ENCODE measurements around the gene CEACAM3. TPM values are rescaled to one million over a fixed set of nuclear protein-coding genes. Genes with fewer than 3 reads are reported as not detected.
"Not testable (repeated sequence)": the region's sequence is repeated elsewhere in the genome, so short reads cannot be mapped to it uniquely, and the experiment has no call there.

Gene CEACAM3
- total RNA-seq, 4 donors from 2014 or later, result 0.42 to 1.3 (median 0.99) TPM

GRCh38 chr19:41784312-41784711 is 12.1 kb upstream of the CEACAM3 start:
- no peaks in the 10 kb centered on the region for H3K9me3 ChIP-seq
- H3K27me3 ChIP-seq, result peaks cover 0 to 84% (median 3%) of the 10 kb centered on the region in 4 donors
- peaks cover 0 to 36% (median 6%) of the 10 kb centered on the region in 3 donors for H3K4me1 ChIP-seq
- H3K36me3 ChIP-seq, result no peaks in the 10 kb centered on the region
- no peak for DNase-seq
- 58 to 60% methylated on average over 3 of the region's 3 CpGs for WGBS, 2 donors
- H3K27ac ChIP-seq, result peak overlapping the region in 1 of 4 donors; percentile 68
- intact Hi-C loops (cut with DNase I), result no loop called here
- TF ChIP-seq, protein P1, sequence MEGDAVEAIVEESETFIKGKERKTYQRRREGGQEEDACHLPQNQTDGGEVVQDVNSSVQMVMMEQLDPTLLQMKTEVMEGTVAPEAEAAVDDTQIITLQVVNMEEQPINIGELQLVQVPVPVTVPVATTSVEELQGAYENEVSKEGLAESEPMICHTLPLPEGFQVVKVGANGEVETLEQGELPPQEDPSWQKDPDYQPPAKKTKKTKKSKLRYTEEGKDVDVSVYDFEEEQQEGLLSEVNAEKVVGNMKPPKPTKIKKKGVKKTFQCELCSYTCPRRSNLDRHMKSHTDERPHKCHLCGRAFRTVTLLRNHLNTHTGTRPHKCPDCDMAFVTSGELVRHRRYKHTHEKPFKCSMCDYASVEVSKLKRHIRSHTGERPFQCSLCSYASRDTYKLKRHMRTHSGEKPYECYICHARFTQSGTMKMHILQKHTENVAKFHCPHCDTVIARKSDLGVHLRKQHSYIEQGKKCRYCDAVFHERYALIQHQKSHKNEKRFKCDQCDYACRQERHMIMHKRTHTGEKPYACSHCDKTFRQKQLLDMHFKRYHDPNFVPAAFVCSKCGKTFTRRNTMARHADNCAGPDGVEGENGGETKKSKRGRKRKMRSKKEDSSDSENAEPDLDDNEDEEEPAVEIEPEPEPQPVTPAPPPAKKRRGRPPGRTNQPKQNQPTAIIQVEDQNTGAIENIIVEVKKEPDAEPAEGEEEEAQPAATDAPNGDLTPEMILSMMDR (IDR thresholded peaks at IDR 0.05), result no peak
- TF ChIP-seq POLR2A (IDR thresholded peaks at IDR 0.05), result no peak
- no peak overlapping the region for H3K4me3 ChIP-seq

GRCh38 chr19:41784743-41785142 is 11.6 kb upstream of the CEACAM3 start:
- no peak for TF ChIP-seq POLR2A (IDR thresholded peaks at IDR 0.05)
- TF ChIP-seq, protein P1 (IDR thresholded peaks at IDR 0.05), result no peak
- no peak overlapping the region for H3K4me3 ChIP-seq
- H3K27ac ChIP-seq, result peak overlapping the region in 3 of 4 donors; percentile 45 to 68 (median 54)
- H3K4me1 ChIP-seq, result peaks cover 0 to 33% (median 6%) of the 10 kb centered on the region in 3 donors
- H3K9me3 ChIP-seq, result no peaks in the 10 kb centered on the region
- 49 to 56% methylated on average over 4 of the region's 4 CpGs for WGBS, 2 donors
- intact Hi-C loops (cut with DNase I), result no loop called here
- no peaks in the 10 kb centered on the region for H3K36me3 ChIP-seq
- no peak for DNase-seq
- peaks cover 0 to 83% (median 3%) of the 10 kb centered on the region in 4 donors for H3K27me3 ChIP-seq

DNA sequence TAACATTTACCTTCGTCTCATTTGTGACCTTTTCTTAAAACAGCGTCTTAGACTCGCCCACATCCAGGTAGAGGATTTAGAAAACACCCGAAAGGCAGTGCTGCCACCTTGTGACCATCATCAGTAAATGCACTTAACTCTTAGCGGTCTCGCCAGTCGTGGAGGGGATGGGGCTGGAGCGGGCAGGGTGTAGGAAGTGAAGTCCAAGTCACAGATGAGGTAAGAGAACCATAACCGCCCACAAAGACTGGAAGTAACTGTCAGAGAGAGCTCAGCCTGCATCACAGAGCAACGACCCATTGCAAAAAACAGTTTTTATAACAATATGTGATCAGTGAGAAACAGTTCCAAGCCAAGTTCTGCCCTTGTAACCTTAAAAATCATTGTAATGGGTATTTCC is 10.7 kb upstream of the CEACAM3 start:
- intact Hi-C loops (cut with DNase I), result no loop called here
- Histone ChIP-seq H3K36me3 (no peaks in the 10 kb centered on the region), H3K4me3 (no peak overlapping the region), H3K9me3 (no peaks in the 10 kb centered on the region), H3K4me1 (peaks cover 0 to 29% (median 6%) of the 10 kb centered on the region in 3 donors), H3K27me3 (peaks cover 0 to 83% (median 3%) of the 10 kb centered on the region in 4 donors), H3K27ac (peak overlapping the region in 3 of 4 donors; percentile 45 to 68 (median 54))
- DNase-seq, result no peak
- TF ChIP-seq POLR2A (IDR thresholded peaks at IDR 0.05), result no peak
- TF ChIP-seq, protein P1 (IDR thresholded peaks at IDR 0.05), result peak; percentile 66 to 88 (median 81)
- 0 to 1% methylated on average over 10 of the region's 10 CpGs for WGBS, 2 donors

DNA sequence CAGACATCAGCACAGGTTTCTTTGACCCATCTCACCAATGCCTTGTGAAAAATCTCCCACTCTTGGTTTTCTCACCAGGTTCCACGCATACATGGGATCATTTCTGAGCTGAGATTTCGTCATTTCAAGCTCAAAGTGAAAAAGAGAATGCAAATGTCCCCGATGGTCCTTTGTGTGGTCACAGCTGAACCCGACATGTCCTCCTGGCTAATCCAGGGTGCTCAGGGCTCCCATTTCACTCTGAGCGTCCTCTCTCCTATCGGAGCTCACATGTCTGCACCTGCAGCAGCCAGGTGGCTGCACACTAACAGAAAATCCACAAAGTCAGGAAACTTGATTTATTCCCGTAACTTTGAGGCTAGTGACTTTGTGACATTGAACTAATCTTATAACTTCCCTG is 9.3 kb upstream of the CEACAM3 start:
- no peak overlapping the region for H3K4me3 ChIP-seq
- no peaks in the 10 kb centered on the region for H3K36me3 ChIP-seq
- H3K27ac ChIP-seq, result no peak overlapping the region
- no peaks in the 10 kb centered on the region for H3K9me3 ChIP-seq
- intact Hi-C loops (cut with DNase I), result no loop called here
- 25 to 48% methylated on average over 6 to 7 of the region's 7 CpGs for WGBS, 2 donors
- H3K27me3 ChIP-seq, result peaks cover 0 to 89% (median 3%) of the 10 kb centered on the region in 4 donors
- DNase-seq, result no peak
- peaks cover 0 to 29% (median 6%) of the 10 kb centered on the region in 3 donors for H3K4me1 ChIP-seq
- TF ChIP-seq POLR2A (IDR thresholded peaks at IDR 0.05), result no peak
- TF ChIP-seq, protein P1 (IDR thresholded peaks at IDR 0.05), result no peak

GRCh38 chr19:41788518-41788917 is 7.9 kb upstream of the CEACAM3 start:
- DNase-seq; H3K27ac ChIP-seq; H3K4me3 ChIP-seq; H3K9me3 ChIP-seq; intact Hi-C loops (cut with DNase I); H3K36me3 ChIP-seq: not testable (repeated sequence)
- WGBS, 2 donors, result no CpG with 5 or more reads among the region's 1 CpG
- Histone ChIP-seq H3K4me1 (peaks cover 0 to 36% (median 6%) of the 10 kb centered on the region in 3 donors), H3K27me3 (peaks cover 0 to 87% (median 3%) of the 10 kb centered on the region in 4 donors)

DNA sequence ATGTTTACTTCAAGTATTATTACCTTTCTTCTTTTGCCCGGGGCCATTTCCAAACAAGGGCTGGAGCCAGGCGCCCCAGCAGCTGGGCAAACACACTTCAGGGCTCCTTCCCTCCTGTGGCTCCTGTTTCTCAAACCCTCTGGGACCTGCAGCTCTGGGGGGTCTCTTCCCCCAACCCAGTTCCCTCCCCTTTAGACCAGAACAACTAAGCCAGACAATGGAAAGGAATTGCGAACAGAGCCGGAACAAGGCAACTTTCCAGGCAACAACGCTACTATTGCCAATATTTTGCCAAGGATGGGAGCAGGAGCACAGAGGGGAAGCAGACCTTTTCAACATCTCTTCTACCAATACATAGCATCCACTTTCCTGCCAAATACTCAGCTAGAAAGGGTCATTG is 7.3 kb upstream of the CEACAM3 start:
- WGBS, 2 donors, result 12 to 37% methylated on average over 3 of the region's 5 CpGs
- H3K4me3 ChIP-seq; H3K27ac ChIP-seq; H3K9me3 ChIP-seq; DNase-seq; H3K36me3 ChIP-seq; intact Hi-C loops (cut with DNase I): not testable (repeated sequence)
- Histone ChIP-seq H3K4me1 (peaks cover 0 to 36% (median 6%) of the 10 kb centered on the region in 3 donors), H3K27me3 (peaks cover 0 to 86% (median 3%) of the 10 kb centered on the region in 4 donors)

All from esophagus squamous epithelium (tissue), 5 donors.